Fibroblast of skin of abdomen (primary cell): ENCODE results near the gene TSFM.
A peak's percentile ranks its signal among the peaks of the same experiment; 100 is the strongest.

Experiments used
- DNase-seq: peaks from one replicate; pipeline ENCODE4 v3.0.0-alpha.2; 2013

The TSFM gene

DNA sequence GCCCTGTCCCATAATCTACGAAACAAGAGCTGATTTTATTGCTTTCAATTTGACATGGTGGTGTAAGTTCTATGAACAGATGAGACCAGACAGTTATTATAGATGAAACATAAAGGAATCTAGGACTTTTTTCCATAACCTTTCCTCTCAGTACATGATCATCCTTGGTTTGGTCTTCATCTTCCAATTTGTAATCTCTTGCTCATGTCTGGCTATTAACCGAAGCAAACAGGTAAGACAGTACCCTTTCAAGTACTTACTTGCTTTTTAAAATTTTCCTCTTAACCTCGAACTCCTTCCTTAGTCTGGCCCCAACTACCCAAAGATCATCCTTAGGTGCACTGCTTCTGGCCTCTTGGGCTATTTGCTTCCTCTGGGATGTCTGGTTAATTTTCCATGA is 36.6 kb upstream of the TSFM start:
- DNase-seq, result no peak

DNA sequence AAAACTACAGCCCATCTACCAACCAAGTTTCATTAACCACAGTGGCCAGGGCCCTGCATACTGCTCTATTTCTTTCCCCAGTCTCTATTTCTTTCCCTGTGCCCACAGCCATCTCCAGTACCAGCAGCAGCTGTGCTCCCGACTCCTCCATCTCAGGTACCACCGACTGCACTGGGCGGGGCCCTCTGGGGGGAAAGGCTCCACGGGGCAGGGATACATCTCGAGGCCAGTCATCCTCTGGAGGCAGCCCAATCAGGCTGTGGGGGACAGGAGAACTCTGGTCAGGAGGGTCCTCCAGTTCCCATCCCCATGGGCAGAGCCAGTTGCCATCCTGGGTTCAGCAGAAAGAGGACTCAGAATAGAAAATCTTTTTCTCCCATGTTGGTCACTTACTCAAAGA is 33.5 kb upstream of the TSFM start:
- no peak for DNase-seq

DNA sequence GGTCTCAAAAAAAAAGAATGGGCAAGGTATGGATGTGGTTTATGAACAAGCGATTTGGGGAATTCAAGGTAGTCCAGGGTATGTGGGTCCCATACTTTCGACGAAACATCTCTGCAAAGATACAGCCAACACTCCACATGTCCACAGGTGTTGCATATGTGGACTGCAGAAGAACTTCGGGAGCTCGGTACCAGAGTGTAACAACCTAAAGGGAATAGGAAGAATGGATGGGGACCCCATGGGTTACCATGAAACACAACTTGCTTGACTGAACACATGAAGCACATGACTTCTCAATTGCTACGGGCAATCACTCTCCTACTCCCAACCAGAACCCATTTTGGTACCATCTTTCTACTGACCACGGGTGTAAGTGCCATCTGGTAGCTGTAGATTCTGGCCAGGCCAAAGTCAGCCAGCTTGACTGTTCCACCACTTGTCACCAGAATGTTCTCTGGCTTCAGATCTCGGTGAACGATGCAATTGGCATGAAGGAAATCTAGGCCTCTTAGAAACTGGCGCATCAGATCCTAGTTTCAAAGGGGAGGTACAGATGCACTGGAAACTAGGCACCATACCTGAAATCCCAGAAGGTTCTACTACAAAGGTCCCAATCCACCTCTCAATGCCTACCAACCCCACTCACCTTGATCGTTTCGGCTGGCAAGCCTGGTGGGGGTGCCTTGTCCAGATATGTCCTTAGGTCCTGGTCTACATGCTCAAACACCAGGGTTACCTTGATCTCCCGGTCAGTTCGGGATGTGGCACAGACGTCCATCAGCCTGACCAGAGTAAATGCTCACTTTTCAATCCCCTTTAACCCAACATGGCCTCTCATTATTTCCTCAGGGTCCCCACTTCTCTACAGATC is 31.8 kb upstream of the TSFM start:
- DNase-seq, result no peak

DNA sequence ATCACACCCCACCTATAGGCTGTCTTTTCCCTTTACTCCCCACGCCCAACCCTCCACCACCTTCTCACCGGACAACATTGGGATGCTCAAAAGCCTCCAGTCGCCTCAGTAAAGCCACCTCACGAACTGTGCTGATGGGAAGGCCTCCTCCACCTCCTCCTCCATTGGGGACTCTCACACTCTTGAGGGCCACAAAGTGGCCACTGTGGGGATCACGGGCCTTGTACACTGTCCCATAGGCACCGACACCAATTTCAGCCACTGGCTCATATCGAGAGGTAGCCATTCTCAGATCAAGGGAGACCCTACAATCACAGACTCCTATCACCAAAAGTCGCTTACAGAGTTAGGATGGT is 31.2 kb upstream of the TSFM start:
- DNase-seq, result no peak

DNA sequence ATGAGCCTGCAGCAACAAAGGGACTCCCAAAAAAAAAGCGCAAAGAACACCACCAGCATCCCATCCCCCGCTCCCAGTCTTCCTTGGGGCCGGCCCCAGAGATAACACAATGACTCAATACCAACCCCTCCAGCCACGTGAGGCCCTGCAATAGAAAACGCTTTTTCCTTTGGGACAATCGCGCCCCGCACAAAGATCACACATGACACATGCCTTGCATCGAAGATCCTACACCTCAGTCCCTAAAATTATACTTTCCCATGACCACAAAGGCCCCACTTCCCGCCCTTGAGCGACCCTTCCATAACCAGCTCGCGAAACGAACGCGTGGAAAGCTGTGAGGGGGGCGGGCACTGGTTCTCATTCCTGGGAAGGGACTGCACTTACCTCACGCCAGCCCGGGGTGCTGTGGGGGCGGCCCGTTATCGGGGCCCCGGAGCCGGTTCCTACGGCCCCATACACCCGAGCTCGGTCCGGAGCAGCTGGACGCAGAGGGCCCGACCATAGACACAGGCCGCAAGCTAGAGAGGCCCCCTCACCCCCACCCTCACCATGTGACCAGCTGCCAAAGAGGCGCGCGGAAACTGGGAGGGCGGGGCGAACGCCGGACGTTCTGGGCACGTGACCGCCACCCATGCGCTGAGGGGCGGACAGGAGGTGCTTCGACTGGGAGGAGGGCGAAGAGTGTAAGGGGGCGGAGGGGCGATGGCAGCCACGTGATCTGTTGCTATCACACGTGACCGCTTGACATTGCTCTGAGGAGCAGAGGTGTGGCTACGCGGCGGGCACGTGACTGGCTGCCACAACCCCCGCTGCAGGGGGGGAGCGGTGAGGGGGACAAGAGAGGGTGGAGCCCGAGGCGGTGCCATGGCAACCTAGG is 30.6 kb upstream of the TSFM start, which contains the start of gene CDK4:
Gene CDK4 (minus strand): TSS at position 523 of the 880 bp plus-strand sequence. CDS start 593 bp downstream, outside the sequence.
- peak; percentile 100 for DNase-seq

DNA sequence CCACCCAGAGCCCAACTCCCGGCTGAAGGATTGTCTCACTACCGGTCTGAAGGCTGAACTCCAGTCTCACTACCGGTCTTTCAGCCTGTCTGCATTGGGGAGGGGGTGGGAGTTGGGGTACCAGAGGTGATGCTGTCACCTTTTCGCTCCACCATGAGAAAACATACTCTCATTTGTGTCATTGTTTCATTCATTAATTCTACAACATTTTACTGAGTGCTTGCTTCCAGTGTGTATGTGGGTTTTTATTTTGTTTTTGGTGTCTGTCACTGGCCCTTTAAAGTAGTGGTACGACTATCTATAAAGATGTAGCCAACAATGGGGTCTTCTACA is 30.0 kb upstream of the TSFM start:
- DNase-seq, result no peak

DNA sequence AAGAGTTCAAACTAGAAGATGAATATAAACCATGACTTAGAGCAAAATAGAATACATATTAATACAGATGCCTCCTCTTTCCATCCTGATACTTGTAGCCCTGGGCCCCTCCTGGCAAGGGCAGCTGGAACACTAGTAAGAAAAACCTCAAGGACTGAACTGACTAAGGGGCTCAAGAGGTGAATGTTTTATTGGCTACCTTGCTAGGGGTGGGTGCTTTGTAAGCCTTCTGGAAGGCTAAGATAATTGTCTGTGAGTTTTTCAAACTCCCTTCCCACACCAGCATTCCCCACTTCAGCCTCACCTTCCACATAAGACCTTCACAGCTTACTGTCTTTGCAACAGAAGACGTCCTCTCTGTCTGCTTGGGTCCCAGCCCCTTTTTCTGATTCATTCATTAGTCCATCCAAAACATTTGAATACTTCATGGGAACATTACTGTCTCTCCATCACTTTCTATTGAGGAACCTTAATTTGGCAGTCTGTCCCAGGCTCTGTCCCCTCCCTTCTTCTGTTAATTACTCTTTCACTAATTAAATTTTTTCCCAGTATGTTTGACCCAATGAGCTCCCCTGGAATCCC is 28.7 kb upstream of the TSFM start:
- DNase-seq, result no peak

DNA sequence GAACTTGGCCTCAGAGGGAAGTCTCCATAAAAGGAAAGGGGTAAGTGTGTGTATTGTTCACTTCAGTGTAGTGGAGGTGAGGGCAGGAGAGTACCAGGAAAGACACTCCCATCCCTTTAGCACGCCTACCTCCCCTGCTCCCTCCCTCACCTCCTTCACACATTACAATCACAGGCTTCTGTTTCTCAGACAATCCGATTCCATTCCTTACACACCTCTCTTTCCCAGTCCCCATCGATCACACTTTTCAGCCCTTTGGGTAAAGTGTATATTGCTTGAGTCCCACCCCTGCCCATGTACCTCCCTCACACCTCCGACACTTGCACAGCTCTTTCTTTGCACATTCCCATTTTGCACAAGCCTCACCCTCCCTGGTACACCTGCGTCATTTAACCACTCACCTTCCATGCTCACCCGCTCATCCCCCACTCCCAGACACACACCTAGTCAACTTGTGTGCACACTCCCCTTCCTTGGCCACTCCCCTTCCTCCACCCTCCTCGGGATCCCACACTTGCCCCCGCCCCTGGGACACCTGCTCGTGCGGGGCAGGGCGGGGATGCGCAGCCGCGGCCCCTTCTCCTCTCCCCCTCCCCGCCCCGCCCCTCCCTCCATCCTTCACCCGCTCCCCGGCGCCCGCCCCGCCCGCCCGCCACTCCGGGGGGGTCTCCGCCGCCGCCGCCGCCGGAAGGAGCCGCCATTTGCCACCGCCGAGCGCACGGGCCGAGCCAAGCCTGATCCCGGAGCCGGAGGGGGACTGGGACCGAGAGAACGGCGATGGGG is 28.0 kb upstream of the TSFM start, which contains the start of gene MARCHF9:
Gene MARCHF9 (plus strand): TSS at position 693 of the 783 bp plus-strand sequence. CDS start 426 bp downstream, outside the sequence.
- no peak for DNase-seq

DNA sequence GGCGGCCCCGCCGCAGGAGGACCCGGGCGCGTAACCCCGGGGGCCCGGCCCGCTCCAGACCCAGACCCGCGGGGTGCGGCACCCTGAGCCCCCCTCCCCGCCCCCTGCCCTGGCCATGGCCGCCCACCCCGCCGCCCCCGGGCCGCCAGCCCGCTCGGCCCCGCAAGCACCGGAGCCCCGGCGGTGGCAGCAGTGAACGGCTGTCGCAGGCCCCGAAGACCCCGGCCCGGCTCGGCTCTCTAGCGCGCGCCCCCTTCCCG is 27.5 kb upstream of the TSFM start:
- no peak for DNase-seq

DNA sequence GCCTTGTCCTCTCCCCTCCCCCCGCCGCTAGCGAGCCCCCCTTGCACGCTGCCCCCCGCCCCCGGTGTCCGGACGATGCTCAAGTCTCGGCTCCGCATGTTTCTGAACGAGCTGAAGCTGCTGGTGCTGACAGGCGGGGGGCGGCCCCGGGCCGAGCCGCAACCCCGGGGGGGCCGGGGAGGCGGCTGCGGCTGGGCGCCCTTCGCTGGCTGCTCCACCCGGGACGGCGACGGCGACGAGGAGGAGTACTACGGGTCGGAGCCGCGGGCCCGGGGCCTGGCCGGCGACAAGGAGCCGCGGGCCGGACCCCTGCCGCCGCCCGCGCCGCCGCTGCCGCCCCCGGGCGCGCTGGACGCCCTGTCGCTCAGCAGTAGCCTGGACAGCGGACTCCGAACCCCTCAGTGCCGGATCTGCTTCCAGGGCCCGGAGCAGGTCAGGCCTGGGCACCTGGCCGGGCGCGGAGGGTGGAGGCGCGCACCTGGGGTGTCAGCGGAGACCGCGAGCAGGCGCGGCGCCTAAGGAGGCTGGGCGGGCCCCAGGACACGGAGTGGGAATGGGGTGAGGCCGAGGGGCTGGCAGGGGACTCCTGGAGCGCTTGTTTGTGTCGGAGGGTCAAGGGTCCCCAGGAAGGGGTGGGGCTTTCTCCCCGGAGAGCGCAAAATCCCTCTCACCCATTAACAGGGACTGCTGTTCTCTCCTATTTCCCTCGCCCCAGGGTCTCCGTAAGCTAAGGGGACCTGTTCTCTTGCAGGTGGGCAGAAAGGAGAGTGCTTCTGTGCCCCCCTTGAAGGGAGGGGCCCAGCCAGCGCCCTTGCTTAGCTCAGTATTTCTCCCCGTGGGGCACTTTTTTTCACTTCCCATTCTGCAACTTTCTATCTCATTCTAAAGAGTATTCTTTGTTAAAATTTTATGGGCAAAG is 26.9 kb upstream of the TSFM start:
- DNase-seq, result no peak

DNA sequence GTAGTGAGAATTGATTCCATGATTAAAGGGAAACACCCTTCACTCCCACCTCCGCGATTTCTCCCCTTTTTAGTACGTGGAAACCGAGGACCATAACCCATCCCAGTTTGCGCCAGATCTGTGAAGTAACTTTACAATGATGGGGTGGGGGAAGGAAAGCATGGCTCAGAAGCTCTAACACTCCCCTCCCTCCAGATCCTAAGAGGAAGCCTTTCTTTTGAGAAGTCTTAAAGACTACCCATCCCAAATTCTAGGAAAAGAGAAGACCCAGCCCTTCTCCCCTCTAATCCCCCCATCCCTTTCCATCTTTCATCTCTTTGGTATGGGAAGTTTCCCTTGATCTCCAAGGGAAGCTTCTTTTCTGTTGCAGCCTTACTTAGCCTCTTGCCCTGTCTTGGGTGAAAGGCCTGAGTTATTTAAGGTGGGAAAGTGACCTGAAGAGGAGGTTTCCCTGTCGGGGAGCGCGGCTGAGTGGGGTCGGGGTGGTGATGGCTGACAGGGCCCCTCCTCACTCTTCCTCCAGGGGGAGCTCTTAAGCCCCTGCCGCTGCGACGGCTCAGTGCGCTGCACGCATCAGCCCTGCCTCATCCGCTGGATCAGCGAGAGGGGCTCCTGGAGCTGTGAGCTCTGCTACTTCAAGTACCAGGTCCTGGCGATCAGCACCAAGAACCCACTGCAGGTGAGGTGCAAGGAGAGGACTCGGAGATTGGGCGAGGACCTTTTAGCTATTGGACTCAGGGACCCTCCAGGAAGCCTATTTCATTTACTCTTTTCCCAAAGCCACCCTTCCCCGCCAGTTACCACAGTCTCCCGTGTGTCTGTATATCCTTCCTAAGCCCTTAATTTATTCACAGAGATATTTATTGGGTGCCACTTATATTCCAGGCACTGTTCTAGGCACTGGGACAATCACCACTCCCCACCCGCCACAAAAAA is 25.9 kb upstream of the TSFM start:
- DNase-seq, result peak; percentile 32

DNA sequence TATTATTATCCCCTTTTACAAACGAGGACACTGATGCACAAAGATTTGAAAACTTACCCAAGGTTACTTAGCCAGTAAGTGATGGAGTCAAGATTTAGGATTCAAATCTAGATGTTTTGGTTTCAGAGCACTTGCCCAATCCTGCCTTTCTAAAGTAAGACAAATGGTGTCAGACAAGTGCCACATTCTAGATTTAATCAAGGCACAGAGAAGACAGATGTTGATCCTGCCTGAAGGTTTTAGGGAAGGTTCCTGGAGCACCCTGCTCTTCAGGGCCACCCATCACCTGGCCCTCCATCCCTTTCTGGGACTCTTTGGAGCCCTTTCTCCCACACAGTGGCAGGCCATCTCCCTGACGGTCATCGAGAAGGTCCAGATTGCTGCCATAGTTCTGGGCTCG is 24.8 kb upstream of the TSFM start:
- no peak for DNase-seq

DNA sequence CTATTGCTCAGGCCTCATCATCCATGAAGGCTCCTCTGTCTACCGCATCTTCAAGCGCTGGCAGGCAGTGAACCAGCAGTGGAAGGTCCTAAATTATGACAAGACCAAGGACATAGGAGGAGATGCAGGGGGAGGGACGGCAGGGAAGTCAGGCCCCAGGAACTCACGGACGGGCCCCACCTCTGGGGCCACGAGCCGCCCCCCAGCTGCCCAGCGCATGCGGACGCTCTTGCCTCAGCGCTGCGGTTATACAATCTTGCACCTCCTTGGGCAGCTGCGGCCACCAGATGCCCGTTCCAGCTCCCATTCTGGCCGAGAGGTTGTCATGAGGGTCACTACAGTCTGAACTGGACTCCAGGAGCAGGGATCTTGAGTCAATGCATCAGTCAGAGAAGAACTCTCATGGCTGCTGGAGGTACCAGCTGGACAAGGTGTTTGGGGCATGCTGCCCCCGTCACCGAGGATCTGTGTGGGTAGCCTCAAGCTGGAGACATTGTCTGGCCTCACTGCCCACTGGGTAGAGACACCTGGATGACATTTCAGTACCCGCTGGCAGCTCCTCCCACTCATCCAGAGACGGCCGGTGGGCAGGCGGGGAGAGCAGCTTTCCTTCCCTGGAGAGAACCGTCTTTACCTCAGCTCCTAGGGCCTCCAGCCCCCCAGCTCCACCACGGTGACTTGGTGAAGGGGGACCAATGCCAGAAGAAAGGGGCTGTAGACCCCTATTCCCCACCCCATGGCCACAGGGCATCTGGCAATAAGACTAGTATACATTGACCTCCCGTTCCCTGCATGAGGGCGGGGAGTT is 23.8 kb upstream of the TSFM start:
- no peak for DNase-seq

DNA sequence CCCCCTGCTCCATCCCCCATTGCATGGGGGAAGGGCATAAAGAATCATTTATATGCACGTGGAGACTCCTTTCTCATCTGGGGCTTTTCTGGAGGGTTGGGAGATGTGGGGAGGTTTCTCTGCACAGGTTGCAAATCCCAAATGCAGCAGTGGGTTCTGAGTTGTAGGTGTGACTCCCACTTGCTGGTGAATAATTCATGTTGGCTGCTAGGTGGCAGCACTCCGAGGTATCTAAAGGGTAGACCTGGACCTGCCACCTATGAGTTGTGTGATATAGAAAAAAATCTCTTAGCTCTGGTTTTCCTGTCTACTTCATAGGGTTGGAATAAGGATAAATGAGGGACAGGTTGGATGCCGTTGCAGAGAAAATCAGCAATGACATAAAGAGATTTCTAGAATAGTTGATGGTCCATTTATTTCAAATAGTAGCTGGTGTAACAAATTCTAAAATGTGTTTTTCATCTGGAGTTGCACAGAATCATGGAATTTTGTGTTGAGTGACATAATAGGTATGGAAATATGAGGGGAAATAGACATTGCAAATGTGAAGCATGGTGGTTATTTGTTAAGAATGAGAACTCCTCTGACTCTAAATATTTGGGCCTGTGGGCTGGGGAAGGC is 23.1 kb upstream of the TSFM start:
- no peak for DNase-seq

DNA sequence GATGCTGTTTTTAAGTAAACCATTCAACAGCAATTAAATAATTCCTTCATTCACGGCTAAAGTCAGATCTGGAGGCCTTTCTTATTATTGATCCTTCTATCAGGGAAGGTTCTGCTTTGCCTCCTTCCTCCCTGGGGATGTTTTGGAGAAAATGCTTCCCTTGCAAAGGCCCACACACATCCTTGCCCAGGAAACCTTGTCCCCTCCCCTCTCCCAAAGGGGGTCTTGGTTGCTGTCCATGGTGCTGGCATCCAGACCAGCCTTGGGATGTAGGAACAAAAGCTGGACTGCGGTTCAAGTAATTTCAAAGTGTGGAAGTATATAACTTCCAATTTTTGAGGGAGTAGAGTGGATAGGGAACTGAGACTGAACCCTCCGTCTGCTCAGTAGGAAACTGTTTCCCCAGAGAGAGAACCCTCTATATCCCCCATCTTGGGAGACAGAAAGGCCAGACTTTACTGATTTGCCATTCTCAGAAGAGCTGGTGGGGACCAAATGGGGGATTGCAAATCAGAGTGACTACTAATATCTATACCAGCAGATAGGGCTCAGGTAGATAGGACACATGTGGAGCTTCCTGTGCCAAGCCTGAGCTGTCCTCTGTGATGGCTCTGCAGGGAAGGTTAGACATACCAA is 22.1 kb upstream of the TSFM start:
- no peak for DNase-seq

DNA sequence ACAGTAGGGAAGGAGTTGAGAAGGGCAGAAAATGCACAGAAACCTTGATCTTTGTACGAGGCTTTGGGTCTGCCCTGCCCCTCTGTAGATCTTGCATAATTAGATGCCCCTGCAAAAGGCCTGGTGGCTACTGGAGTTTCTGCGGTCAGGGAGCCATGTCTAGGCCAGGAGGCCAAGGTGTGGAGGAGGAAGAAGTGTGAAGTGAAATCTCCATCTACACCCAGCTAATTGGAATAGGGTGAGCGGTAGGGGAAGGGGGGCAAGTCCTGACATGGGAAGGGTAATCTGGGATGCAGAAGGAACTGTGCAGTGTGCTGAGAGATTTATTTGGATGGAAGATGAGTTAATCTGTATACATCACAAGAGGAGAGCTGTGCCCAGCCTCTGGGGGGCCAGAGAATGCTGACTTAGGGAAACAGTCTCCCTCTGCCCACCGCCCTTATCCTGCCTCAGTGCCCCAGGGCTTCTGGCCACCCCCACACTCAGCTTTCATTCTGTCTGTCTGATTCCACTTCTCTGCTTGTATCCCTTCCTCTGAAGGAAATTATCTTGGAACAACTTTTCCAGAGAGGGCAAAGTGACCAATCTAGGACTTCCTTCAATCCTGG is 21.1 kb upstream of the TSFM start:
- no peak for DNase-seq

DNA sequence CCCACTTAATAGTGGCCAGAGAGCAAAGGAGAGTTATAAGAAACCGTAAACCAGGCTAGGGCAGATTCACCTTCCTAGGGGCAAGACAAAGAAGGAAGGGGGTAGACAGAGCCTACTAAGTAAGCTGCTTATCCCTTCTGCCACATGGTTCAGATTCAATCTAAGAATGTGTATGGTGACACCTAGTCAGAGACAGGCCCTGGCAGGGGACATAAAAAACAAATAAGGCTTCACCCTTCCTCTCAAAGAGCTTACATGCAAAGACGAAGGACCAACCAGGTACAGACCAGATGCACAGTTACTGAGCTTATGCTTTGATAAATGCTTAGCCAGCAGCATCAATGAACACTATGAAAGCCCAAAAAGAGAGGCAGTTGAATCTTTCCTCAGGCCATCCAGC is 20.1 kb upstream of the TSFM start:
- no peak for DNase-seq
